B cell (primary cell): ENCODE results near the gene OASL. TPM values are rescaled to one million over a fixed set of nuclear protein-coding genes. Genes with fewer than 3 reads are reported as not detected.

Experiments used
- ATAC-seq: fragments of 200-7000 bp; cut with Tn5 transposase; one replicate; pipeline ENCODE4 v1.10.0; 2021; ENCODE audit warnings: low read depth, mild to moderate bottlenecking, moderate number of reproducible peaks, moderate library complexity
- CTCF ChIA-PET: fragments of 350-600 bp; sonication (Branson Sonifier 250); formaldehyde crosslinking; loops from one replicate; lab custom pipeline; 2021; ENCODE audit warnings: antibody characterized with exemption, inconsistent platforms; lab: Charles Lee
- POLR2A ChIA-PET: fragments of 350-600 bp; sonication (Branson Sonifier 250); formaldehyde crosslinking; loops from one replicate; lab custom pipeline; 2021; ENCODE audit warnings: antibody characterized with exemption; lab: Charles Lee
- DNase-seq: peaks from one replicate; pipeline ENCODE4 v3.0.0; 2013
- H2AFZ ChIP-seq: 2 replicates; pipeline ENCODE4 v1.6.1; 2012; ENCODE audit warnings: mild to moderate bottlenecking, low read depth, low read length; ENCODE audit not compliant: insufficient read depth, poor library complexity, severe bottlenecking
- H3K27ac ChIP-seq, 2 donors: 1 replicate in 1 of 2; 2 replicates in 1 of 2; pipeline ENCODE4 v1.5.1; 2012 to 2013; ENCODE audit warnings: low read length in 2 of 2, mild to moderate bottlenecking in 2 of 2, moderate library complexity in 1 of 2
- H3K27me3 ChIP-seq, 4 experiments: fragments of 200-600 bp in 1 of 4; sonication (generic) in 1 of 4; replicated peaks in 1 of 4; 1 replicate in 2 of 4; 2 replicates in 2 of 4; pipeline versions ENCODE4 v1.6.1 to v1.7.0; 2013 to 2016; ENCODE audit warnings: low read length in 3 of 4, mild to moderate bottlenecking in 2 of 4, mixed read lengths in 1 of 4, moderate library complexity in 1 of 4; ENCODE audit not compliant: insufficient read depth in 4 of 4, control insufficient read depth in 3 of 4; ENCODE audit errors: control extremely low read depth in 1 of 4
- H3K36me3 ChIP-seq, 2 experiments: replicated peaks in 1 of 2; 1 replicate in 1 of 2; 2 replicates in 1 of 2; pipeline versions ENCODE4 v1.6.1 to v1.7.1; 2013; ENCODE audit warnings: low read length in 1 of 2; ENCODE audit not compliant: insufficient read depth in 2 of 2, control insufficient read depth in 1 of 2; ENCODE audit errors: control extremely low read depth in 1 of 2, extremely low read depth in 1 of 2
- H3K4me1 ChIP-seq, 2 donors: fragments of 200-600 bp in 1 of 2; sonication (generic) in 1 of 2; 1 replicate in 1 of 2; 2 replicates in 1 of 2; pipeline versions ENCODE4 v1.5.1 to v1.6.1; 2013 to 2017; ENCODE audit warnings: low read length in 2 of 2; ENCODE audit not compliant: control insufficient read depth in 2 of 2, insufficient read depth in 2 of 2
- H3K4me2 ChIP-seq: replicated peaks from 2 replicates; pipeline ENCODE3; 2012; ENCODE audit warnings: mild to moderate bottlenecking, low read depth, low read length; ENCODE audit not compliant: poor library complexity, severe bottlenecking
- H3K4me3 ChIP-seq, 5 experiments: fragments of 200-600 bp in 1 of 5; sonication (generic) in 1 of 5; 1 replicate in 3 of 5; 2 replicates in 2 of 5; pipeline versions ENCODE4 v1.5.1 to v1.7.0; 2011 to 2016; ENCODE audit warnings: low read length in 4 of 5, mild to moderate bottlenecking in 4 of 5, low read depth in 2 of 5, control low read depth in 1 of 5, moderate library complexity in 1 of 5; ENCODE audit not compliant: insufficient read depth in 1 of 5; ENCODE audit errors: control extremely low read depth in 1 of 5, extremely low read depth in 1 of 5
- H3K79me2 ChIP-seq: fragments of 200-600 bp; sonication (generic); one replicate; pipeline ENCODE4 v1.6.0; 2016; ENCODE audit warnings: low read length; ENCODE audit not compliant: control insufficient read depth, insufficient read depth
- H3K9ac ChIP-seq: fragments of 200-600 bp; sonication (generic); 2 replicates; pipeline ENCODE4 v1.6.1; 2017; ENCODE audit warnings: mild to moderate bottlenecking, low read length, moderate library complexity
- H3K9me3 ChIP-seq, 3 donors: one replicate each; pipeline versions ENCODE4 v1.6.1 to v1.7.1; 2013; ENCODE audit warnings: low read length in 2 of 3; ENCODE audit not compliant: control insufficient read depth in 2 of 3, insufficient read depth in 1 of 3; ENCODE audit errors: control extremely low read depth in 1 of 3
- H4K20me1 ChIP-seq: 2 replicates; pipeline ENCODE4 v1.6.0; 2012; ENCODE audit warnings: mild to moderate bottlenecking, low read length; ENCODE audit not compliant: insufficient read depth, control insufficient read depth, poor library complexity, severe bottlenecking
- H3K27ac Mint-ChIP-seq: one replicate; pipeline ENCODE4 v1.8.0; 2021; ENCODE audit warnings: mixed read lengths
- H3K27me3 Mint-ChIP-seq: one replicate; pipeline ENCODE4 v1.8.0; 2021; ENCODE audit warnings: mixed read lengths
- H3K4me1 Mint-ChIP-seq: one replicate; pipeline ENCODE4 v1.8.0; 2021; ENCODE audit warnings: mixed read lengths
- H3K4me3 Mint-ChIP-seq: one replicate; pipeline ENCODE4 v1.8.0; 2021; ENCODE audit warnings: mixed read lengths
- H3K9me3 Mint-ChIP-seq: one replicate; pipeline ENCODE4 v1.8.0; 2022; ENCODE audit warnings: mixed read lengths; ENCODE audit not compliant: insufficient read depth
- CTCF ChIP-seq: fragments of 200-600 bp; IDR thresholded peaks from one replicate; pipeline ENCODE4 v1.8.0; 2022; ENCODE audit warnings: antibody characterized with exemption, mild to moderate bottlenecking
- EZH2 ChIP-seq: IDR thresholded peaks from 2 replicates; pipeline ENCODE4 v1.6.1; 2012; ENCODE audit warnings: borderline replicate concordance, low read depth, mild to moderate bottlenecking, moderate library complexity, low read length; ENCODE audit not compliant: insufficient read depth, poor library complexity, severe bottlenecking
- WGBS: methylation state at CpG from one replicate; pipeline ENCODE4 v1.1.5; 2013; ENCODE audit warnings: missing lambda C conversion rate; ENCODE audit not compliant: insufficient coverage; 5-methylcytosine and 5-hydroxymethylcytosine counted together
- intact Hi-C: fragments of 100-400 bp; cut with micrococcal nuclease; formaldehyde crosslinking; loops from one replicate; pipeline ENCODE4 v1.10.0; 2022
- polyA plus RNA-seq: library from polyadenylated mRNA; depleted of rRNA; stranded (reverse); fragments of >200 nt; gene quantifications from 2 replicates; pipeline ENCODE4 v1.2.3, GENCODE V29; 2012
- total RNA-seq, 2 donors: library from RNA; stranded (reverse); fragments of 120-200 nt in 1 of 2; gene quantifications; 1 replicate in 1 of 2; 2 replicates in 1 of 2; pipeline versions ENCODE4 v1.2.3 to v1.2.4, GENCODE V29; 2013 to 2022

Gene OASL
- total and polyA plus RNA-seq, 2 donors (not counting 1 experiment from before 2014, with no cell fraction given), result 0.18 to 1.1 TPM

GRCh38 chr12:120996133-120996746 lies 42.8 kb downstream of the OASL start:
- CTCF ChIA-PET, result no interaction called here

More at GRCh38 chr12:120996133-120996746, 42.8 kb downstream of the OASL start:
- no peak overlapping the region for H3K27ac ChIP-seq
- Mint-ChIP-seq H3K4me3 (no peak overlapping the region), H3K4me1 (no peaks in the 10 kb centered on the region), H3K9me3 (no peaks in the 10 kb centered on the region), H3K27me3 (peaks cover 18% of the 10 kb centered on the region), H3K27ac (no peak overlapping the region)
- intact Hi-C loops, result no loop called here
- H3K4me3 ChIP-seq, result no peak overlapping the region
- no peak for DNase-seq
- H3K9me3 ChIP-seq, result peaks cover 0 to 4% (median 0%) of the 10 kb centered on the region in 3 donors
- H3K36me3 ChIP-seq, result no peaks in the 10 kb centered on the region
- H3K4me2 ChIP-seq, result no peak overlapping the region
- no peak for TF ChIP-seq CTCF
- TF ChIP-seq EZH2, result no peak
- no peak overlapping the region for H2AFZ ChIP-seq
- H3K79me2 ChIP-seq, result no peaks in the 10 kb centered on the region
- no peak for ATAC-seq
- no peaks in the 10 kb centered on the region for H4K20me1 ChIP-seq
- H3K27me3 ChIP-seq, result peaks cover 0 to 11% (median 0%) of the 10 kb centered on the region in 4 experiments
- POLR2A ChIA-PET, result no interaction called here
- H3K9ac ChIP-seq, result no peak overlapping the region
- H3K4me1 ChIP-seq, result no peaks in the 10 kb centered on the region
- 82% methylated on average over 10 of the region's 11 CpGs for WGBS
